A549 treated with CpdA at 1 μM for 4 hours (cell line): ENCODE data around the gene PCBD2. TPM values are rescaled to one million over a fixed set of nuclear protein-coding genes. Genes with fewer than 3 reads are reported as not detected.

ENCODE experiments used
- total RNA-seq: library from RNA; stranded (reverse); fragments of 200-300 nt; extraction: Qiagen RNA extraction; gene quantifications from 5 replicates; pipeline ENCODE4 v1.2.3, GENCODE V29; 2022; ENCODE audit warnings: low read depth

Gene PCBD2
- 9.0 to 11.8 TPM (median 10.2 TPM) in 5 replicates for total RNA-seq

GRCh38 chr5:134904610-134905245, at the start of gene PCBD2:
TSS of gene PCBD2 (plus strand) at chr5:134905131. CDS start at chr5:134905140, 9 bp downstream.

GRCh38 chr5:134873987-134874830, 30.7 kb upstream of the PCBD2 start, which contains the start of gene TXNDC15:
TSS of gene TXNDC15 (plus strand) at chr5:134874371. CDS start at chr5:134874428, 57 bp downstream.

GRCh38 chr5:134967607-134968006, 62.7 kb downstream of the PCBD2 start, which contains the start of gene CATSPER3:
TSS of gene CATSPER3 (plus strand) at chr5:134967907. CDS start at chr5:134967992, 85 bp downstream.

Other genes with a start within 250 kb of the PCBD2 start
- gene CAMLG, start 166.6 kb upstream of the PCBD2 start, total RNA-seq, result 25.1 to 30.1 TPM (median 26.9 TPM) in 5 replicates
- 54.1 to 88.9 TPM (median 66.1 TPM) in 5 replicates for gene DDX46, start 146.4 kb upstream of the PCBD2 start, total RNA-seq
- 16.7 to 26.4 TPM (median 22.7 TPM) in 5 replicates for gene C5orf24, start 59.2 kb upstream of the PCBD2 start, total RNA-seq
- gene TXNDC15, start 30.8 kb upstream of the PCBD2 start, total RNA-seq, result 45.6 to 58.2 TPM (median 54.2 TPM) in 5 replicates
- gene CATSPER3, start 62.8 kb downstream of the PCBD2 start, total RNA-seq, result 0.21 to 0.59 TPM (median 0.41 TPM) in 5 replicates
- 19.3 to 35.2 TPM (median 34.6 TPM) in 5 replicates for gene PITX1, start 129.1 kb downstream of the PCBD2 start, total RNA-seq